SU-DHL-6 (cell line): Measurements from ENCODE around the gene NUDT7.
A peak's percentile ranks its signal among the peaks of the same experiment; 100 is the strongest.

Source experiments
- H2AFZ ChIP-seq: fragments of 200-600 bp; sonication (generic); 2 replicates; pipeline ENCODE4 v1.6.1; 2014; ENCODE audit warnings: low read depth, mild to moderate bottlenecking, moderate library complexity, mixed read lengths, antibody characterized with exemption, low read length; ENCODE audit not compliant: severe bottlenecking
- H3F3A ChIP-seq: fragments of 200-600 bp; shearing (Covaris generic); 2 replicates; pipeline ENCODE4 v1.6.0; 2016; ENCODE audit warnings: antibody characterized with exemption, mild to moderate bottlenecking; ENCODE audit not compliant: insufficient read depth
- H3K27ac ChIP-seq: fragments of 200-600 bp; sonication (generic); 2 replicates; pipeline ENCODE4 v1.5.1; 2016; ENCODE audit warnings: low read depth, mild to moderate bottlenecking, low read length, moderate library complexity, mixed read lengths
- H3K27me3 ChIP-seq: fragments of 200-600 bp; sonication (generic), shearing (Covaris generic); 2 replicates; pipeline ENCODE4 v1.6.0; 2014; ENCODE audit warnings: mild to moderate bottlenecking, low read length
- H3K36me3 ChIP-seq: fragments of 200-600 bp; sonication (generic); 2 replicates; pipeline ENCODE4 v1.6.1; 2014; ENCODE audit warnings: mild to moderate bottlenecking, low read length, mixed read lengths
- H3K4me2 ChIP-seq: fragments of 300-600, 200-600 bp; shearing (Covaris generic), sonication (generic); 2 replicates; pipeline ENCODE4 v1.6.0; 2014; ENCODE audit warnings: low read length, low read depth, mild to moderate bottlenecking; ENCODE audit not compliant: poor library complexity, severe bottlenecking
- H3K4me3 ChIP-seq: fragments of 200-600 bp; sonication (generic); 2 replicates; pipeline ENCODE4 v1.5.1; 2014; ENCODE audit warnings: antibody characterized with exemption, low read length, mild to moderate bottlenecking, mixed read lengths; ENCODE audit not compliant: insufficient read depth, poor library complexity, severe bottlenecking
- H3K79me2 ChIP-seq: fragments of 200-600 bp; sonication (generic); 2 replicates; pipeline ENCODE4 v1.6.1; 2014; ENCODE audit warnings: mild to moderate bottlenecking, low read length, moderate library complexity; ENCODE audit not compliant: insufficient read depth
- H3K9ac ChIP-seq: fragments of 200-600 bp; sonication (generic); 2 replicates; pipeline ENCODE4 v1.7.0; 2014; ENCODE audit warnings: mild to moderate bottlenecking, low read length
- H3K9me2 ChIP-seq: fragments of 200-600 bp; sonication (generic); replicated peaks from 2 replicates; pipeline ENCODE4 v1.6.1; 2014; ENCODE audit warnings: low read length; ENCODE audit not compliant: insufficient read depth
- H3K9me3 ChIP-seq: fragments of 200-600 bp; sonication (generic); 2 replicates; pipeline ENCODE4 v1.6.1; 2014; ENCODE audit warnings: low read length, mixed read lengths; ENCODE audit not compliant: insufficient read depth
- H4K20me1 ChIP-seq: fragments of 200-600 bp; sonication (generic); 2 replicates; pipeline ENCODE4 v1.6.1; 2014; ENCODE audit warnings: low read depth, mild to moderate bottlenecking, antibody characterized with exemption, low read length, moderate library complexity, mixed read lengths
- CTCF ChIP-seq: fragments of 200-600 bp; sonication (generic); IDR thresholded peaks from one replicate; pipeline ENCODE4 v1.5.1; 2017; ENCODE audit warnings: antibody characterized with exemption, mild to moderate bottlenecking, low read length, moderate library complexity; ENCODE audit not compliant: insufficient read depth, poor library complexity, severe bottlenecking
- EZH2phosphoT487 ChIP-seq: fragments of 200-600 bp; sonication (generic), shearing (Covaris generic); conservative IDR thresholded peaks from 2 replicates; pipeline ENCODE4 v1.6.1; 2018; ENCODE audit warnings: mild to moderate bottlenecking, antibody characterized with exemption, low read length, moderate library complexity, mixed read lengths

Gene NUDT7

GRCh38 chr16:77722309-77723107 is at the start of gene NUDT7:
TSS of gene NUDT7 (plus strand) at chr16:77722514. CDS start at chr16:77722583, 69 bp downstream.
- 0 out of 2 replicates have a peak, but pooled peaks cover 4% of the 10 kb centered on the region for H3F3A ChIP-seq
- no peaks in the 10 kb centered on the region for H3K27me3 ChIP-seq
- H3K9me2 ChIP-seq: no peaks in the 10 kb centered on the region
- no peaks in the 10 kb centered on the region for H3K9me3 ChIP-seq
- H3K27ac ChIP-seq: peak within 1 kb of the TSS; percentile 64
- no peaks in the 10 kb centered on the region for H4K20me1 ChIP-seq
- peak within 1 kb of the TSS; percentile 88 for H2AFZ ChIP-seq
- no peaks in the 10 kb centered on the region for H3K79me2 ChIP-seq
- peak within 1 kb of the TSS; percentile 75 for H3K4me3 ChIP-seq
- peak; percentile 36 for TF ChIP-seq CTCF
- TF ChIP-seq EZH2phosphoT487: no peak
- H3K9ac ChIP-seq: peak within 1 kb of the TSS; percentile 68
- peak within 1 kb of the TSS; percentile 79 for H3K4me2 ChIP-seq
- H3K36me3 ChIP-seq: no peaks in the 10 kb centered on the region

DNA sequence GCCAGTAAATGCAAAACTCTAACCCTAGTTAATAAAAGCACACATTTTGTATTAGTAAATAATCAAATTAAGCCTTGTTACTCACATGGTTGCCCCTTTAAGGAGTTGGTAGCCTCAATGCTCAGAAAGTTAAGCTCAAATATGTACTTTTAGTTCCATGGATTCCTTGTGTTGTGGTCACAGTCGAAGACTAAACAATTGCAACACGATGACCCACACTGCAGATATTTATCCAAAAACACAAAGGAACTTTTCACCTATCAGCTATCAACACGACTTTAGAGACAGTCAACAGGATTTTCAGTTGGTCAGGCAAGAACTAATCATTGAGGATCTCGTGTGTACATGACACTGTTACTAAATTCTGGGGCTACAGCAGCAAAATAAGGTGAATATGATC is 47.4 kb upstream of the NUDT7 start:
- Histone ChIP-seq H3K9ac (no peak overlapping the region), H3K27ac (no peak overlapping the region), H3K27me3 (no peaks in the 10 kb centered on the region), H3K9me3 (no peaks in the 10 kb centered on the region), H3K9me2 (no peaks in the 10 kb centered on the region), H2AFZ (no peak overlapping the region), H3F3A (no peaks in the 10 kb centered on the region), H4K20me1 (no peaks in the 10 kb centered on the region), H3K4me3 (no peak overlapping the region), H3K36me3 (no peaks in the 10 kb centered on the region), H3K4me2 (no peak overlapping the region), H3K79me2 (no peaks in the 10 kb centered on the region)
- TF ChIP-seq EZH2phosphoT487 (no peak), CTCF (no peak)

- Histone ChIP-seq H3K9me3 (no peaks in the 10 kb centered on the region), H3K4me3 (no peak overlapping the region), H3K9ac (no peak overlapping the region), H2AFZ (no peak overlapping the region), H3K27ac (no peak overlapping the region), H3K79me2 (no peaks in the 10 kb centered on the region), H4K20me1 (no peaks in the 10 kb centered on the region), H3F3A (no peaks in the 10 kb centered on the region), H3K36me3 (no peaks in the 10 kb centered on the region), H3K4me2 (no peak overlapping the region), H3K9me2 (no peaks in the 10 kb centered on the region), H3K27me3 (no peaks in the 10 kb centered on the region)
- TF ChIP-seq CTCF (peak; percentile 81), EZH2phosphoT487 (no peak)
These were observed 46.6 kb upstream of the NUDT7 start for GRCh38 chr16:77675464-77676324.
